NB4 (cell line): ENCODE measurements around the gene MTFP1.

ENCODE experiments used
- MYC ChIP-seq: IDR thresholded peaks from 2 replicates; pipeline ENCODE4 v1.6.1; 2011; ENCODE audit warnings: low read depth, low read length
- POLR2A ChIP-seq: IDR thresholded peaks from 2 replicates; pipeline ENCODE4 v1.6.1; 2011; ENCODE audit warnings: mild to moderate bottlenecking; ENCODE audit not compliant: insufficient read length; ENCODE audit errors: extremely low read depth
- TF ChIP-seq, protein P1 (sequence below): IDR thresholded peaks from one replicate; pipeline ENCODE4 v1.5.1; 2012; ENCODE audit warnings: low read depth, low read length

DNA sequence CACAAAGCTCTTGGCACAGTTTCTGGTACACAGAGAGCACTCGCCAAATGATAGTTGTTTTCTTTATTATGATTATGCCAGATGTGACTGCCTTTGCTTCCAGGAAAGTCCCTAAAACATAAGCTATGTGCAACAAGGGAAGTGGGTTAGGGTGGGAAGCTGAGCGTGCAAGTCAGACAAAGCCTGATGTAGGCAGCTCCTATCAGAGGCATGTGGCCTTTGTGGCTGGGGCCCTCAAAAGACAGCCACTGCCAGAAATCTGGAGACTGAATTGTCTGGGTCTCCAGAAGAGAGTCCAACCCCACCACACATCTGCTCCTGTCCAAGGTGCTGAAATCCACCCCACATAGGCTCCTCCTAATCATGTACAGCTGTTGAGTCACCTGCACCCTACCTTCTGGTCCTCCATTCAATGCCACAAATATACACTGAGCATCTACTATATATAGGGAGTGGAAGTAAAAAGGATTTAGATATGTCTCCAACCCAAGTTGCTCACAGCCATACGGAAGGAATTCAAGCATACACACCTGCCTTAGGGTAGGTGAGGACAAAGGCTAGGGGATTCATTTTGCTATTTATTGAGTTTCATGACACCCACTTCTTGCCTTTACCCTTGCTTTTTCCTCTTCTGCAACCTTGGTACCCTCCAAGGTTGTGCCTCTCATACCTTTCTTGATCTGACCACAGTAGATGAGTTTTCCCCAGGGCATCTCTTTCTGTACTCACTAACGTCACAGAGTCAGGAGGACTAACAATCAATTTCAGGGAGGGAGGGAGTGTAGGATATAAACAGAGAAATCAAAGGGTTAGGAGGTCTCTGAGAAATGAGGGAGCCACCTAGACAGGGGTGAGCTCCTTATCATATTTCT lies 33.8 kb downstream of the MTFP1 start:
- TF ChIP-seq, protein P1, sequence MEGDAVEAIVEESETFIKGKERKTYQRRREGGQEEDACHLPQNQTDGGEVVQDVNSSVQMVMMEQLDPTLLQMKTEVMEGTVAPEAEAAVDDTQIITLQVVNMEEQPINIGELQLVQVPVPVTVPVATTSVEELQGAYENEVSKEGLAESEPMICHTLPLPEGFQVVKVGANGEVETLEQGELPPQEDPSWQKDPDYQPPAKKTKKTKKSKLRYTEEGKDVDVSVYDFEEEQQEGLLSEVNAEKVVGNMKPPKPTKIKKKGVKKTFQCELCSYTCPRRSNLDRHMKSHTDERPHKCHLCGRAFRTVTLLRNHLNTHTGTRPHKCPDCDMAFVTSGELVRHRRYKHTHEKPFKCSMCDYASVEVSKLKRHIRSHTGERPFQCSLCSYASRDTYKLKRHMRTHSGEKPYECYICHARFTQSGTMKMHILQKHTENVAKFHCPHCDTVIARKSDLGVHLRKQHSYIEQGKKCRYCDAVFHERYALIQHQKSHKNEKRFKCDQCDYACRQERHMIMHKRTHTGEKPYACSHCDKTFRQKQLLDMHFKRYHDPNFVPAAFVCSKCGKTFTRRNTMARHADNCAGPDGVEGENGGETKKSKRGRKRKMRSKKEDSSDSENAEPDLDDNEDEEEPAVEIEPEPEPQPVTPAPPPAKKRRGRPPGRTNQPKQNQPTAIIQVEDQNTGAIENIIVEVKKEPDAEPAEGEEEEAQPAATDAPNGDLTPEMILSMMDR = no peak
- TF ChIP-seq POLR2A = no peak
- TF ChIP-seq MYC = no peak
